DOHH2 (cell line): ENCODE data around the gene KMT2C.

ENCODE experiments used
- H3F3A ChIP-seq: fragments of 200-600 bp; sonication (generic), shearing (Covaris generic); 2 replicates; pipeline ENCODE4 v1.6.0; 2016; ENCODE audit warnings: antibody characterized with exemption, mild to moderate bottlenecking; ENCODE audit not compliant: control insufficient read depth, insufficient read depth
- H3K27ac ChIP-seq: fragments of 200-600 bp; sonication (generic); 2 replicates; pipeline ENCODE4 v1.5.1; 2014; ENCODE audit warnings: low read depth, mild to moderate bottlenecking, low read length, moderate library complexity
- H3K27me3 ChIP-seq: fragments of 200-600 bp; sonication (generic); 2 replicates; pipeline ENCODE4 v1.6.1; 2014; ENCODE audit warnings: mild to moderate bottlenecking, low read length, mixed read lengths; ENCODE audit not compliant: control insufficient read depth
- H3K36me3 ChIP-seq: fragments of 200-600 bp; sonication (generic); 2 replicates; pipeline ENCODE4 v1.6.1; 2014; ENCODE audit warnings: mild to moderate bottlenecking, low read length, moderate library complexity, mixed read lengths; ENCODE audit not compliant: control insufficient read depth
- H3K4me1 ChIP-seq: fragments of 200-600 bp; sonication (generic); 2 replicates; pipeline ENCODE4 v1.6.1; 2014; ENCODE audit warnings: mild to moderate bottlenecking, low read length, mixed read lengths; ENCODE audit not compliant: control insufficient read depth
- H3K4me2 ChIP-seq: fragments of 200-600 bp; sonication (generic); 2 replicates; pipeline ENCODE4 v1.6.0; 2014; ENCODE audit warnings: mild to moderate bottlenecking, low read length, moderate library complexity
- H3K4me3 ChIP-seq: fragments of 200-600 bp; sonication (generic); 2 replicates; pipeline ENCODE4 v1.5.1; 2014; ENCODE audit warnings: mild to moderate bottlenecking, low read length, mixed read lengths
- H3K79me2 ChIP-seq: fragments of 200-600 bp; sonication (generic); 2 replicates; pipeline ENCODE4 v1.6.1; 2014; ENCODE audit warnings: mild to moderate bottlenecking, low read length, mixed read lengths; ENCODE audit not compliant: control insufficient read depth
- H3K9me2 ChIP-seq: fragments of 200-600 bp; sonication (generic); replicated peaks from 2 replicates; pipeline ENCODE4 v1.6.1; 2014; ENCODE audit warnings: mild to moderate bottlenecking, low read length, mixed read lengths; ENCODE audit not compliant: control insufficient read depth
- H3K9me3 ChIP-seq: fragments of 200-600 bp; sonication (generic); 2 replicates; pipeline ENCODE4 v1.6.1; 2014; ENCODE audit warnings: antibody characterized with exemption, low read length, mixed read lengths; ENCODE audit not compliant: control insufficient read depth, insufficient read depth
- H4K20me1 ChIP-seq: fragments of 200-600 bp; sonication (generic); 2 replicates; pipeline ENCODE4 v1.6.0; 2014; ENCODE audit warnings: low read depth, mild to moderate bottlenecking, antibody characterized with exemption, low read length, moderate library complexity; ENCODE audit not compliant: control insufficient read depth, insufficient read depth
- CTCF ChIP-seq: fragments of 200-600 bp; sonication (generic); IDR thresholded peaks from one replicate; pipeline ENCODE4 v1.5.1; 2014; ENCODE audit warnings: antibody characterized with exemption, mild to moderate bottlenecking, low read depth, low read length; ENCODE audit not compliant: poor library complexity, severe bottlenecking
- EZH2phosphoT487 ChIP-seq: fragments of 200-600 bp; sonication (generic); IDR thresholded peaks from 2 replicates; pipeline ENCODE4 v1.6.1; 2017; ENCODE audit warnings: borderline replicate concordance, mild to moderate bottlenecking, antibody characterized with exemption, low read length, moderate library complexity, mixed read lengths

KMT2C gene

DNA sequence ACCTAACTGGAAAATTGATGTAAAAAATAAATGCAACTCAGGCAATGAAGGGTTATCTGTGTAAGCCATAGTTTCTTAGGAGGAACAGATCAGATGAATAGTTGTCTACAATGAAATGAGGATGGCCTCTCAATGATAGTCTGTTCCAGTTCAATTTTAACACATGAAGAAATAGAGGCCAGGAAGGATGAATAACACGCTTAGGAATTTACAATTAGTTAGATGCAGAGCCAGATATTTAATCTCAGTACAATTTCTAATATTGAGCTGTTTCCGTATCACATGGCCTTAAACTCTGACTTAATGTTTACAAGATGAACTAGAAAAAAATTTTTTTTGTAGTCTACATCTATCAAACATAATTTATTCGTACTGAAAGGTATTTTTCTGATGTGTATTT lies 233.7 kb downstream of the KMT2C start:
- Histone ChIP-seq H3F3A (no peaks in the 10 kb centered on the region), H3K27me3 (no peaks in the 10 kb centered on the region), H3K9me2 (no peaks in the 10 kb centered on the region), H4K20me1 (no peaks in the 10 kb centered on the region), H3K4me2 (no peak overlapping the region), H3K9me3 (no peaks in the 10 kb centered on the region), H3K79me2 (no peaks in the 10 kb centered on the region), H3K4me1 (no peaks in the 10 kb centered on the region), H3K27ac (no peak overlapping the region), H3K4me3 (no peak overlapping the region), H3K36me3 (peaks cover 74% of the 10 kb centered on the region)
- TF ChIP-seq CTCF = no peak
- TF ChIP-seq EZH2phosphoT487 = no peak

GRCh38 chr7:152200395-152200794 lies 235.4 kb downstream of the KMT2C start:
- Histone ChIP-seq H3K36me3 (peaks cover 82% of the 10 kb centered on the region), H3K4me2 (no peak overlapping the region), H3K9me3 (no peaks in the 10 kb centered on the region), H3F3A (0 out of 2 replicates have a peak, but pooled peaks cover 3% of the 10 kb centered on the region), H4K20me1 (no peaks in the 10 kb centered on the region), H3K4me3 (no peak overlapping the region), H3K79me2 (no peaks in the 10 kb centered on the region), H3K4me1 (no peaks in the 10 kb centered on the region), H3K27me3 (no peaks in the 10 kb centered on the region), H3K27ac (no peak overlapping the region), H3K9me2 (no peaks in the 10 kb centered on the region)
- TF ChIP-seq CTCF (no peak), EZH2phosphoT487 (no peak)

GRCh38 chr7:152196391-152196790 lies 239.4 kb downstream of the KMT2C start:
- Histone ChIP-seq H3K9me3 (no peaks in the 10 kb centered on the region), H3K27me3 (no peaks in the 10 kb centered on the region), H3K79me2 (no peaks in the 10 kb centered on the region), H3K36me3 (peaks cover 92% of the 10 kb centered on the region), H3F3A (0 out of 2 replicates have a peak, but pooled peaks cover 3% of the 10 kb centered on the region), H3K27ac (no peak overlapping the region), H3K4me1 (no peaks in the 10 kb centered on the region), H3K4me2 (no peak overlapping the region), H3K9me2 (no peaks in the 10 kb centered on the region), H4K20me1 (no peaks in the 10 kb centered on the region), H3K4me3 (no peak overlapping the region)
- TF ChIP-seq CTCF (no peak), EZH2phosphoT487 (no peak)

DNA sequence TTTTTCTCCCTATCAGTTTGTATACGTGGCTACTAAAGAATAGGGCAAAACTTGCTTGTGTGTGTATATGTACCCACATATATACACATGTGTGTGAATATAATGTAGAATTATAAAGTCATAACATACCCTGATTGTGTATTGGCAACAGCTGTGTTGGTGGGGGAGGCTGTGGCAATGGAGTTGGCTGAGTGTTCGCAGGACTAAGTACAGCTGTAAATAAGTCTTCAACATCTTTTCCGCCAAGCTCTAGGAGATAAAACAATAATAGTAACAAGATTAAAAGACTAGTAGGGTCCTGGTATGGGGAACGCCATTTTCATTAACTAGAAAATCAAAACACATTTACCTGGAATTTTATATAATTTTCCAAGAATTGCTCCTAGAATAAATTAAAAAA lies 241.9 kb downstream of the KMT2C start:
- Histone ChIP-seq H3K4me1 (no peaks in the 10 kb centered on the region), H3K9me3 (no peaks in the 10 kb centered on the region), H4K20me1 (no peaks in the 10 kb centered on the region), H3K27ac (no peak overlapping the region), H3K9me2 (no peaks in the 10 kb centered on the region), H3F3A (0 out of 2 replicates have a peak, but pooled peaks cover 4% of the 10 kb centered on the region), H3K36me3 (peaks cover 96% of the 10 kb centered on the region), H3K79me2 (no peaks in the 10 kb centered on the region), H3K4me3 (no peak overlapping the region), H3K27me3 (no peaks in the 10 kb centered on the region), H3K4me2 (no peak overlapping the region)
- TF ChIP-seq EZH2phosphoT487 (no peak), CTCF (no peak)
